Measurements from ENCODE around the gene PLK3.
"Not testable (repeated sequence)": the region's sequence is repeated elsewhere in the genome, so short reads cannot be mapped to it uniquely, and the experiment has no call there.

PLK3 gene

GRCh38 chr1:44826375-44827196 lies 26.4 kb downstream of the PLK3 start:
- peak in 24 of 56 donors; percentile 13 to 50 (median 32) for DNase-seq

- DNase-seq = no peak
Observed at GRCh38 chr1:44827197-44828002, 27.2 kb downstream of the PLK3 start.

GRCh38 chr1:44828003-44828651 lies 27.9 kb downstream of the PLK3 start:
- DNase-seq = no peak

- DNase-seq = no peak
Observed at GRCh38 chr1:44828841-44829440, 28.8 kb downstream of the PLK3 start.

- no peak for DNase-seq
Observed at GRCh38 chr1:44829506-44830384, 29.6 kb downstream of the PLK3 start.

GRCh38 chr1:44830900-44831304 lies 30.7 kb downstream of the PLK3 start:
- no peak for DNase-seq

- no peak for DNase-seq
Observed at GRCh38 chr1:44831516-44831915, 31.3 kb downstream of the PLK3 start.

- DNase-seq = no peak
Observed at GRCh38 chr1:44832056-44832705, 32.0 kb downstream of the PLK3 start.

GRCh38 chr1:44834328-44834727 lies 34.2 kb downstream of the PLK3 start:
- DNase-seq = no peak

GRCh38 chr1:44835738-44836675 lies 35.8 kb downstream of the PLK3 start:
- DNase-seq = peak in 47 of 56 donors; percentile 10 to 84 (median 51)

- not testable (repeated sequence) for DNase-seq
Observed at GRCh38 chr1:44838294-44838693, 38.1 kb downstream of the PLK3 start.

GRCh38 chr1:44839576-44839975 lies 39.4 kb downstream of the PLK3 start:
- no peak for DNase-seq

- DNase-seq = peak in 3 of 56 donors; percentile 31 to 36 (median 33)
Observed at GRCh38 chr1:44842486-44842861, 42.3 kb downstream of the PLK3 start.

- peak in 45 of 56 donors; percentile 15 to 77 (median 45) for DNase-seq
Observed at GRCh38 chr1:44842862-44843655, 42.9 kb downstream of the PLK3 start, which contains the start of gene PTCH2. Gene PTCH2, minus strand, starts transcription at chr1:44843253. Its CDS starts 321 bp downstream, at chr1:44842932.

GRCh38 chr1:44846985-44847384 lies 46.8 kb downstream of the PLK3 start:
- DNase-seq = no peak

GRCh38 chr1:44847845-44848244 lies 47.7 kb downstream of the PLK3 start:
- DNase-seq = no peak

GRCh38 chr1:44848456-44849181 lies 48.4 kb downstream of the PLK3 start:
- peak in 25 of 56 donors; percentile 5 to 77 (median 29) for DNase-seq
